Thymus (tissue), 11 donors: ENCODE data around the gene CLIP2. TPM values are rescaled to one million over a fixed set of nuclear protein-coding genes. Genes with fewer than 3 reads are reported as not detected.
A peak's percentile ranks its signal among the peaks of the same experiment; 100 is the strongest.
"Not testable (repeated sequence)": the region's sequence is repeated elsewhere in the genome, so short reads cannot be mapped to it uniquely, and the experiment has no call there.

Experiments
- DNase-seq, 9 donors: peaks; one replicate each; pipeline ENCODE4 v3.0.0-alpha.2; 2013; ENCODE audit warnings: low spot score in 9 of 9, low read depth in 6 of 9, missing footprints in 1 of 9
- H3K27ac ChIP-seq, 2 donors: one replicate each; pipeline ENCODE4 v1.5.1; 2013; ENCODE audit warnings: control low read depth in 1 of 2, low read depth in 1 of 2, low read length in 1 of 2, mild to moderate bottlenecking in 1 of 2, moderate library complexity in 1 of 2
- H3K27me3 ChIP-seq, 2 donors: one replicate each; pipeline ENCODE4 v1.5.1; 2013; ENCODE audit warnings: low read length in 1 of 2; ENCODE audit not compliant: control insufficient read depth in 2 of 2, insufficient read depth in 1 of 2
- H3K36me3 ChIP-seq, 2 donors: one replicate each; pipeline ENCODE4 v1.5.1; 2013; ENCODE audit warnings: low read length in 1 of 2, mild to moderate bottlenecking in 1 of 2, moderate library complexity in 1 of 2; ENCODE audit not compliant: control insufficient read depth in 2 of 2, insufficient read depth in 2 of 2
- H3K4me1 ChIP-seq, 2 donors: one replicate each; pipeline ENCODE4 v1.5.1; 2013; ENCODE audit warnings: low read length in 2 of 2; ENCODE audit not compliant: control insufficient read depth in 2 of 2, insufficient read depth in 2 of 2
- H3K4me3 ChIP-seq, 2 donors: one replicate each; pipeline ENCODE4 v1.5.1; 2013; ENCODE audit warnings: low read length in 2 of 2, control low read depth in 1 of 2, mild to moderate bottlenecking in 1 of 2
- H3K9me3 ChIP-seq, 2 donors: one replicate each; pipeline ENCODE4 v1.5.1; 2013; ENCODE audit warnings: low read length in 1 of 2, mild to moderate bottlenecking in 1 of 2; ENCODE audit not compliant: control insufficient read depth in 2 of 2, insufficient read depth in 1 of 2
- WGBS: extraction: QIAGEN DNeasy Blood & Tissue Kit; methylation state at CpG from one replicate; pipeline ENCODE4 v1.1.7; 2013; 5-methylcytosine and 5-hydroxymethylcytosine counted together
- polyA plus RNA-seq: library from polyadenylated mRNA; stranded (reverse); fragments of 200-250 nt; gene quantifications from one replicate; pipeline ENCODE4 v1.2.3, GENCODE V29; 2013
- total RNA-seq: library from RNA; stranded (reverse); fragments of 120-200 nt; gene quantifications from one replicate; pipeline ENCODE4 v1.2.4, GENCODE V29; 2013
- donor health status: healthy.

CLIP2 gene
- total and polyA plus RNA-seq, 2 donors = 5.2 to 5.6 TPM

DNA sequence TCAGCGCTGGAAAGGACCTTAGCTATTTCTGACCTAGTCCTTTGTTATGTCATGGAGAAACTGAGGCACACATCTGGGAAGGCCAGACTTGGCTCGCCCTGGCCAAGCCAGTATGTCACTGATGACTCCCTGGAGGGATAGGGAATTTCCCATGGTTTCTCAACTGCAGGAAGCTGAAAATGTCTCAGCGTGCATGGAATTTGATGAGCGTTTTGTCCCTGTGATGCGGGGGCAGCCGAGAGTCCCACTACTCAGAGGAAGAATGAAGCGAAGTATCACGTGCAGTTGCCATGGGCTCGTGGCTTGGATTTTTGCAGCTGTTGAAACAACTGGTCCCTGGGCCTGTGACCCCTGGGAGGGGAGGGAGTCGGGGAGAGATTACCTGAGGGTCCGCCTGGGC is 44.8 kb downstream of the CLIP2 start:
- WGBS = 88% methylated on average over 11 of the region's 11 CpGs
- no peaks in the 10 kb centered on the region for H3K27me3 ChIP-seq
- H3K36me3 ChIP-seq = no peaks in the 10 kb centered on the region
- no peaks in the 10 kb centered on the region for H3K9me3 ChIP-seq
- H3K4me1 ChIP-seq = peaks cover 2 to 15% of the 10 kb centered on the region in 2 donors
- H3K4me3 ChIP-seq = no peak overlapping the region
- DNase-seq = peak in 1 of 9 donors; percentile 12
- H3K27ac ChIP-seq = peak overlapping the region in 1 of 2 donors; percentile 2

- H3K36me3 ChIP-seq = no peaks in the 10 kb centered on the region
- no peaks in the 10 kb centered on the region for H3K9me3 ChIP-seq
- H3K4me3 ChIP-seq = no peak overlapping the region
- peak in 1 of 9 donors; percentile 31 for DNase-seq
- peak overlapping the region in 1 of 2 donors; percentile 12 for H3K27ac ChIP-seq
- no peaks in the 10 kb centered on the region for H3K27me3 ChIP-seq
- H3K4me1 ChIP-seq = peaks cover 2 to 35% of the 10 kb centered on the region in 2 donors
- WGBS = 76% methylated on average over 9 of the region's 9 CpGs
Measured at GRCh38 chr7:74337926-74338325, 48.7 kb downstream of the CLIP2 start.

DNA sequence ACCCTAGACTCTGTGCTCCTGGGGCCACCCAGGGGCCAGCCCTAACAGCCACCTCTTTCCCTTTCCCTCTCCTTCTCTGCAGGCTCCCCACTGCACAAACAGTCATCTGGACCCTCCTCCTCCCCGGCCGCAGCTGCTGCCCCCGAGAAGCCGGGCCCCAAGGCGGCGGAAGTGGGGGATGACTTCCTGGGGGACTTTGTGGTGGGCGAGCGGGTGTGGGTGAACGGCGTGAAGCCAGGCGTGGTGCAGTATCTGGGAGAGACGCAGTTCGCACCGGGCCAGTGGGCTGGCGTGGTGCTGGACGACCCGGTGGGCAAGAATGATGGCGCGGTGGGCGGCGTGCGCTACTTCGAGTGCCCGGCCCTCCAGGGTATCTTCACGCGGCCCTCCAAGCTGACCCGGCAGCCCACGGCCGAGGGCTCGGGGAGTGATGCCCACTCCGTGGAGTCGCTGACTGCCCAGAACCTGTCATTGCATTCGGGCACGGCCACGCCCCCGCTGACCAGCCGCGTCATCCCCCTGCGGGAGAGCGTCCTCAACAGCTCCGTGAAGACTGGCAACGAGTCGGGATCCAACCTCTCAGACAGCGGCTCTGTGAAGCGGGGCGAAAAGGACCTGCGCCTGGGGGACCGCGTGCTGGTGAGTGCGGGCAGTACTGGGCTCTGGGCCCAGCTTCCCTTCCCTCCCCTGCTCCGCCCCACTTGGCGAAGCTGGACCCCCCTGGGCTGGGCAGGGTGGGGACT is 49.3 kb downstream of the CLIP2 start:
- peaks cover 2 to 35% of the 10 kb centered on the region in 2 donors for H3K4me1 ChIP-seq
- DNase-seq = peak in 1 of 9 donors; percentile 14
- H3K27ac ChIP-seq = peak overlapping the region in 1 of 2 donors; percentile 43
- no peaks in the 10 kb centered on the region for H3K36me3 ChIP-seq
- H3K27me3 ChIP-seq = no peaks in the 10 kb centered on the region
- H3K9me3 ChIP-seq = no peaks in the 10 kb centered on the region
- H3K4me3 ChIP-seq = no peak overlapping the region
- WGBS = 87% methylated on average over 52 of the region's 52 CpGs

- H3K4me1 ChIP-seq = peaks cover 2 to 35% of the 10 kb centered on the region in 2 donors
- not testable (repeated sequence) for H3K27ac ChIP-seq, H3K4me3 ChIP-seq, H3K27me3 ChIP-seq, H3K9me3 ChIP-seq, H3K36me3 ChIP-seq, DNase-seq
- 97% methylated on average over 2 of the region's 2 CpGs for WGBS
Measured at GRCh38 chr7:74339648-74340047, 50.4 kb downstream of the CLIP2 start.

GRCh38 chr7:74343281-74344131 is 54.3 kb downstream of the CLIP2 start:
- Histone ChIP-seq H3K4me1 (peaks cover 0 to 25% of the 10 kb centered on the region in 2 donors), H3K27me3 (no peaks in the 10 kb centered on the region), H3K4me3 (no peak overlapping the region), H3K9me3 (no peaks in the 10 kb centered on the region), H3K36me3 (no peaks in the 10 kb centered on the region), H3K27ac (no peak overlapping the region)
- DNase-seq = no peak
- WGBS = 92% methylated on average over 14 of the region's 14 CpGs

- no peaks in the 10 kb centered on the region for H3K36me3 ChIP-seq
- no peaks in the 10 kb centered on the region for H3K27me3 ChIP-seq
- 98% methylated on average over 2 of the region's 2 CpGs for WGBS
- H3K9me3 ChIP-seq = no peaks in the 10 kb centered on the region
- H3K27ac ChIP-seq = no peak overlapping the region
- H3K4me1 ChIP-seq = peaks cover 0 to 20% of the 10 kb centered on the region in 2 donors
- no peak for DNase-seq
- H3K4me3 ChIP-seq = no peak overlapping the region
Measured at GRCh38 chr7:74344132-74344496, 54.9 kb downstream of the CLIP2 start.

GRCh38 chr7:74344786-74345185 is 55.6 kb downstream of the CLIP2 start:
- H3K4me1 ChIP-seq = peaks cover 0 to 17% of the 10 kb centered on the region in 2 donors
- no peak overlapping the region for H3K27ac ChIP-seq
- no peaks in the 10 kb centered on the region for H3K9me3 ChIP-seq
- no peak overlapping the region for H3K4me3 ChIP-seq
- 95% methylated on average over 2 of the region's 2 CpGs for WGBS
- DNase-seq = no peak
- H3K27me3 ChIP-seq = no peaks in the 10 kb centered on the region
- H3K36me3 ChIP-seq = no peaks in the 10 kb centered on the region

- no peak overlapping the region for H3K27ac ChIP-seq
- H3K4me1 ChIP-seq = peaks cover 0 to 5% of the 10 kb centered on the region in 2 donors
- H3K36me3 ChIP-seq = no peaks in the 10 kb centered on the region
- no peaks in the 10 kb centered on the region for H3K9me3 ChIP-seq
- H3K4me3 ChIP-seq = no peak overlapping the region
- no peak for DNase-seq
- WGBS = over 99% methylated on average over 2 of the region's 2 CpGs
- H3K27me3 ChIP-seq = no peaks in the 10 kb centered on the region
Measured at GRCh38 chr7:74345970-74346369, 56.8 kb downstream of the CLIP2 start.

DNA sequence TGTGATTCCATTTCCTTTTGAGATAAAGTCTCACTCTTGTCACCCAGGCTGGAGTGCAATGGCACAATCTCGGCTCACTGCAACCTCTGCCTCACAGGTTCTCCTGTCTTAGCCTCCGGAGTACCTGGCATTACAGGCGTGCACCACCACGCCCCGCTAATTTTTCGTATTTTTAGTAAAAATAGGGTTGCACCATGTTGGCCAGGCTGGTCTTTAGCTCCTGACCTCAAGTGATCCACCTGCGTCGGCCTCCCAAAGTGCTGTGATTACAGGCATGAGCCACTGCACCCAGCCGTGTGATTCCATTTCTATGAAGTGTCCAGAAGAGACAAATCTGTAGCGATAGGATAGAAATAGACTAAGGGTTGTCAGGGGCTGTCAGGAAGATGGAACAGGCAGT is 60.4 kb downstream of the CLIP2 start:
- 97% methylated on average over 10 of the region's 10 CpGs for WGBS
- Histone ChIP-seq H3K4me1 (no peaks in the 10 kb centered on the region), H3K27me3 (no peaks in the 10 kb centered on the region), H3K27ac (no peak overlapping the region), H3K36me3 (no peaks in the 10 kb centered on the region), H3K4me3 (no peak overlapping the region), H3K9me3 (no peaks in the 10 kb centered on the region)
- no peak for DNase-seq
